ENCODE measurements around the gene ELAVL1. TPM values are rescaled to one million over a fixed set of nuclear protein-coding genes. Genes with fewer than 3 reads are reported as not detected.

The ELAVL1 gene
- total RNA-seq (10 to 100 TPM; 15.8 to 20.3 (median 17.1) TPM), polyA plus RNA-seq (10 to 100 TPM; 21.6 to 31.0 (median 22.4) TPM)

- peak; percentile 93 for DNase-seq
- H3K9me3 ChIP-seq, result no peaks in the 10 kb centered on the region
- H3K27me3 ChIP-seq, result no peaks in the 10 kb centered on the region
- intact Hi-C loops (cut with DNase I), result loop anchor here (10.0 kb wide), 1 partner anchor 151 kb away; no protein-coding TSS in a partner anchor
- H3K4me1 ChIP-seq, result peaks cover 0 to 50% (median 44%) of the 10 kb centered on the region in 4 donors
- peak within 1 kb of the TSS; percentile 63 to 85 (median 71) for H3K4me3 ChIP-seq
- H3K36me3 ChIP-seq, result peaks cover 0 to 3% (median 0%) of the 10 kb centered on the region in 4 donors
- no peak for TF ChIP-seq POLR2A (IDR thresholded peaks at IDR 0.05)
- TF ChIP-seq POLR2AphosphoS5 (IDR thresholded peaks at IDR 0.05), result peak in 2 of 4 donors; percentile 50 to 55
- 0% methylated on average over 98 of the region's 98 CpGs for WGBS, 2 donors
- peak within 1 kb of the TSS; percentile 83 to 92 (median 86) for H3K27ac ChIP-seq
Observed at GRCh38 chr19:8005534-8006256, at the start of gene ELAVL1. Gene ELAVL1 (minus strand): TSS chr19:8005641. CDS start chr19:7991815, 13,826 bp downstream.

- Histone ChIP-seq H3K4me3 (no peak overlapping the region), H3K27ac (no peak overlapping the region), H3K9me3 (no peaks in the 10 kb centered on the region), H3K36me3 (no peaks in the 10 kb centered on the region), H3K27me3 (peaks cover 0 to 13% (median 0%) of the 10 kb centered on the region in 3 donors), H3K4me1 (peaks cover 0 to 12% (median 7%) of the 10 kb centered on the region in 4 donors)
- intact Hi-C loops (cut with DNase I), result no loop called here
- 29 to 48% methylated on average over 9 of the region's 9 CpGs for WGBS, 2 donors
- TF ChIP-seq POLR2AphosphoS5 (IDR thresholded peaks at IDR 0.05) (no peak), CTCF (IDR thresholded peaks at IDR 0.05) (no peak), EP300 (IDR thresholded peaks at IDR 0.05) (no peak)
- no peak for DNase-seq
Observed at GRCh38 chr19:8054169-8054568, 48.7 kb upstream of the ELAVL1 start.

- no peak for DNase-seq
- H3K27me3 ChIP-seq, result peaks cover 0 to 14% (median 0%) of the 10 kb centered on the region in 3 donors
- no peaks in the 10 kb centered on the region for H3K9me3 ChIP-seq
- no peak within 1 kb of the TSS for H3K4me3 ChIP-seq
- H3K36me3 ChIP-seq, result no peaks in the 10 kb centered on the region
- 59 to 70% methylated on average over 7 of the region's 7 CpGs for WGBS, 2 donors
- peaks cover 0 to 12% (median 7%) of the 10 kb centered on the region in 4 donors for H3K4me1 ChIP-seq
- TF ChIP-seq POLR2AphosphoS5 (IDR thresholded peaks at IDR 0.05), result no peak
- TF ChIP-seq POLR2A (IDR thresholded peaks at IDR 0.05), result no peak
- no peak for TF ChIP-seq CTCF (IDR thresholded peaks at IDR 0.05)
- no peak for TF ChIP-seq EP300 (IDR thresholded peaks at IDR 0.05)
- intact Hi-C loops (cut with DNase I), result no loop called here
- H3K27ac ChIP-seq, result no peak within 1 kb of the TSS
Observed at GRCh38 chr19:8052464-8052859, 47.0 kb upstream of the ELAVL1 start, which contains the start of gene CCL25. Gene CCL25 (plus strand): TSS chr19:8052760. CDS start chr19:8053050, 290 bp downstream.

- TF ChIP-seq POLR2A (IDR thresholded peaks at IDR 0.05), result no peak
- no peak for TF ChIP-seq CTCF (IDR thresholded peaks at IDR 0.05)
- TF ChIP-seq POLR2AphosphoS5 (IDR thresholded peaks at IDR 0.05), result no peak
- no peak for TF ChIP-seq EP300 (IDR thresholded peaks at IDR 0.05)
- Histone ChIP-seq H3K27me3 (peaks cover 0 to 14% (median 0%) of the 10 kb centered on the region in 3 donors), H3K4me3 (peak overlapping the region in 2 of 4 donors; percentile 31 to 35), H3K36me3 (no peaks in the 10 kb centered on the region), H3K9me3 (no peaks in the 10 kb centered on the region), H3K4me1 (peaks cover 0 to 12% (median 7%) of the 10 kb centered on the region in 4 donors), H3K27ac (no peak overlapping the region)
- intact Hi-C loops (cut with DNase I), result no loop called here
- peak; percentile 84 for DNase-seq
- 7 to 9% methylated on average over 49 of the region's 49 CpGs for WGBS, 2 donors
Observed at GRCh38 chr19:8050274-8051096, 45.0 kb upstream of the ELAVL1 start.
